Purkinje cell (primary cell): Measurements from ENCODE around the gene DNMT3A. TPM values are rescaled to one million over a fixed set of nuclear protein-coding genes. Genes with fewer than 3 reads are reported as not detected.

Experiments
- polyA plus RNA-seq: library from polyadenylated mRNA; unstranded; fragments of >200 nt; fragmentation: Nextera tagmentation; gene quantifications from 2 replicates; pipeline ENCODE4 v1.2.1, GENCODE V29; 2014

Gene DNMT3A
- polyA plus RNA-seq, result 3.8 and 5.8 TPM in 2 replicates

DNA sequence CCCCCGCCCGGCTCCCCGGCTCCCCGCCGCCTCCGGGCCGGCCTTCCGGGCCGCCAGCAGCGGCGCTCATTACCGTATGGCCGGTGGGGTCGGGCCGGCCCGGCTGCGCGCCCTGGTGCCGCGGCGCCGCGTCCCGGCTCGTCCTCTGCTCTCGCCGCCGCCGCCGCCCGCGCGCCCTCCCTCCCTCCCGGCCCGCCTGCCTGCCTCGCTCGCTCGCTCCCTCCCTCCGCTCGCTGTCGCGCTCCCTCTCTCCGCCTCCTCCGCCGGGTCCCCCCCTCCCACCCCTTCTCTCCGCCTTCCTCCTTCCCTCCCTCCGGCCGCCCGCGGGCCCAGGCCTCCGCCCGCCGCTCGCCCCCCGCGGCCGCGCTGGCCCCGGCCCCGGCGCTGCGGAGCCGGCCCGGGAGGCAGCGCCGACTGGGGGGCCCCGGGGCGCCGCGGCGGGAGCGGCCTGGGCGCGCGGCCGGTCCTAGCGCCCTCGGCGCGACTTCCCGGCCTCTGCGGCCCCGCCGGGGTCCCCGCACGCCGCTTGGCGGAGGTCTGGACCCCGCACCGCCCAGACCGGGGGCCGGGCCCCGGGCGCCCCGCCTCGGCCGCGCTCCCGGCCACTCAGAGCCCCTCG, at the start of gene DNMT3A:
Gene DNMT3A (minus strand): TSS at position 173 of the 619 bp plus-strand sequence. CDS start 27,941 bp downstream, outside the sequence.

Other genes with a start within 250 kb of the DNMT3A start
- not detected in 2 replicates for gene POMC, start 173.3 kb downstream of the DNMT3A start, polyA plus RNA-seq